GM12878 (cell line): ENCODE measurements around the gene PAK3. TPM values are rescaled to one million over a fixed set of nuclear protein-coding genes. Genes with fewer than 3 reads are reported as not detected.

Source experiments
- ATAC-seq: fragments of 200-7000 bp; cut with Tn5 transposase; 3 replicates; pipeline ENCODE4 v1.9.1; 2020; ENCODE audit warnings: mild to moderate bottlenecking, moderate library complexity
- BruUV-seq: library from RNA; stranded (reverse); fragments of 400-500 nt; replicated peaks from 2 replicates; lab custom pipeline; 2021; lab: Mats Ljungman, UMichigan
- CTCF ChIA-PET: fragments of 300-600 bp; sonication (Branson Sonifier 250); formaldehyde crosslinking; extraction: SDS; loops from one replicate; lab custom pipeline; 2021; ENCODE audit warnings: inconsistent platforms; lab: Yijun Ruan, JAX
- POLR2A ChIA-PET: fragments of 350-600 bp; formaldehyde crosslinking; extraction: SDS; loops from one replicate; lab custom pipeline; 2021; ENCODE audit warnings: inconsistent platforms; lab: Charles Lee
- RAD21 ChIA-PET: fragments of 300-600 bp; sonication (Branson Sonifier 250); formaldehyde crosslinking; loops from one replicate; lab custom pipeline; 2023; ENCODE audit warnings: antibody characterized with exemption; ENCODE audit not compliant: unreplicated experiment; lab: Charles Lee
- SMC1A ChIA-PET: fragments of 300-600 bp; sonication (Branson Sonifier 250); formaldehyde crosslinking; loops from one replicate; lab custom pipeline; 2023; ENCODE audit not compliant: unreplicated experiment, uncharacterized antibody; lab: Charles Lee
- DNase-seq: peaks from one replicate; pipeline ENCODE4 v3.0.0-alpha.2; 2011; ENCODE audit warnings: low read depth, low spot score
- FAIRE-seq: peaks from 3 replicates; lab custom pipeline; 2011; peaks lifted over from hg19 to GRCh38; lab: Jason Lieb, UNC
- H2AFZ ChIP-seq: 2 replicates; pipeline ENCODE4 v1.6.0; 2011; ENCODE audit warnings: low read depth, low read length, control low read depth; ENCODE audit not compliant: control insufficient read depth
- H3K27ac ChIP-seq: 2 replicates; pipeline ENCODE4 v1.5.1; 2011; ENCODE audit warnings: control low read depth; ENCODE audit not compliant: control insufficient read depth, insufficient read depth
- H3K27me3 ChIP-seq, 2 experiments: replicated peaks in 1 of 2; 2 replicates each; pipeline versions ENCODE4 v1.6.0 to v1.6.1; 2011; ENCODE audit warnings: low read length in 1 of 2; ENCODE audit not compliant: control insufficient read depth in 2 of 2, insufficient read depth in 2 of 2
- H3K36me3 ChIP-seq, 2 experiments: 2 replicates each; pipeline ENCODE4 v1.5.1; 2011; ENCODE audit warnings: low read length in 1 of 2; ENCODE audit not compliant: control insufficient read depth in 2 of 2, insufficient read depth in 2 of 2
- H3K4me1 ChIP-seq: 2 replicates; pipeline ENCODE4 v1.6.1; 2011; ENCODE audit warnings: mild to moderate bottlenecking, low read length, moderate library complexity, mixed read lengths; ENCODE audit not compliant: control insufficient read depth, insufficient read depth
- H3K4me2 ChIP-seq: 2 replicates; pipeline ENCODE4 v1.6.0; 2011; ENCODE audit warnings: control low read depth; ENCODE audit not compliant: control insufficient read depth, insufficient read depth
- H3K4me3 ChIP-seq: fragments of 200-600 bp; sonication (generic); 2 replicates; pipeline ENCODE4 v1.5.1; 2016
- H3K79me2 ChIP-seq: 2 replicates; pipeline ENCODE4 v1.6.0; 2011; ENCODE audit warnings: low read length; ENCODE audit not compliant: control insufficient read depth, insufficient read depth
- H3K9ac ChIP-seq: 2 replicates; pipeline ENCODE4 v1.8.0; 2011; ENCODE audit warnings: low read length, control low read depth, mixed read lengths; ENCODE audit not compliant: control insufficient read depth, insufficient read depth
- H3K9me3 ChIP-seq: replicated peaks from 3 replicates; pipeline ENCODE4 v1.5.1; 2011; ENCODE audit warnings: mild to moderate bottlenecking, low read length; ENCODE audit not compliant: control insufficient read depth, insufficient read depth
- H4K20me1 ChIP-seq: 2 replicates; pipeline ENCODE4 v1.6.0; 2011; ENCODE audit not compliant: control insufficient read depth, insufficient read depth
- CTCF ChIP-seq, 3 experiments: IDR thresholded peaks in 2 of 3; conservative IDR thresholded peaks in 1 of 3; 2 replicates each; pipeline ENCODE4 v1.5.1; 2011; ENCODE audit warnings: low read depth in 3 of 3, low read length in 3 of 3, mild to moderate bottlenecking in 3 of 3, control low read depth in 2 of 3, moderate library complexity in 2 of 3, inconsistent platforms in 1 of 3, mixed read lengths in 1 of 3; ENCODE audit not compliant: control insufficient read depth in 2 of 3, insufficient read depth in 1 of 3; ENCODE audit errors: extremely low read depth in 1 of 3
- NR2C2 ChIP-seq: IDR thresholded peaks from 2 replicates; pipeline ENCODE4 v1.6.1; 2011; ENCODE audit warnings: borderline replicate concordance, low read depth; ENCODE audit not compliant: control insufficient read depth, insufficient read length
- SUPT20H ChIP-seq: IDR thresholded peaks from 2 replicates; pipeline ENCODE4 v1.6.1; 2011; ENCODE audit warnings: low read depth, mild to moderate bottlenecking, low read length, moderate library complexity, borderline replicate concordance; ENCODE audit not compliant: control insufficient read depth
- TCF7 ChIP-seq: IDR thresholded peaks from 2 replicates; pipeline ENCODE4 v1.6.1; 2014; ENCODE audit warnings: antibody characterized with exemption, borderline replicate concordance
- ZBTB11 ChIP-seq: fragments of 450-650 bp; formaldehyde crosslinking; IDR thresholded peaks from 2 replicates; pipeline ENCODE4 v1.5.0; 2022; ENCODE audit warnings: mild to moderate bottlenecking, missing genetic modification characterization
- WGBS: methylation state at CpG from one replicate; pipeline ENCODE4 v1.1.6; 2016; ENCODE audit warnings: low lambda C conversion rate; ENCODE audit not compliant: insufficient replicate concordance, insufficient coverage; ENCODE audit errors: missing lambda C conversion rate; 5-methylcytosine and 5-hydroxymethylcytosine counted together
- in situ Hi-C: fragments of 300-500 bp; cut with MboI; formaldehyde crosslinking; loops from 9 replicates; pipeline ENCODE4 v1.14.3; 2018; ENCODE audit warnings: mixed read lengths
- intact Hi-C: fragments of 100-400 bp; cut with micrococcal nuclease; formaldehyde crosslinking; loops from one replicate; pipeline ENCODE4 v1.14.2; 2022; ENCODE audit not compliant: unreplicated experiment
- polyA plus RNA-seq, 11 experiments: library from polyadenylated mRNA; depleted of rRNA in 4 of 11; unstranded in 6 of 11; stranded (reverse) in 5 of 11; fragments of >200 nt; fragmentation: Nextera tagmentation in 4 of 11; fragmentation: Illumina TruSeq in 1 of 11; extraction: Ambion mirVana in 4 of 11; extraction: Trizol in 1 of 11; gene quantifications; 1 replicate in 1 of 11; 2 replicates in 10 of 11; pipeline versions ENCODE4 v1.2.1 to v1.2.3, GENCODE V29; 2011 to 2016; ENCODE audit warnings: inconsistent platforms in 2 of 11, missing spikeins in 2 of 11, low read depth in 1 of 11
- total RNA-seq, 4 experiments: library from RNA; depleted of rRNA in 3 of 4; stranded (reverse); fragments of >200 nt in 3 of 4; fragmentation: Illumina TruSeq in 1 of 4; extraction: Trizol in 1 of 4; gene quantifications; 2 replicates each; pipeline versions ENCODE4 v1.2.1 to v1.2.3, GENCODE V29; 2013 to 2021

The PAK3 gene
- total and polyA plus RNA-seq, 10 of the 15 experiments (the other 5 are each of a cell fraction or from before 2014, with no cell fraction given), result 0.02 to 0.10 (median 0.04) TPM; not detected in 6

GRCh38 chrX:111254896-111255693 is 159.1 kb downstream of the PAK3 start:
- POLR2A ChIA-PET, result no interaction called here
- SMC1A ChIA-PET, result no interaction called here
- Histone ChIP-seq H3K27me3 (no peaks in the 10 kb centered on the region), H3K4me1 (no peaks in the 10 kb centered on the region), H2AFZ (no peak overlapping the region), H3K36me3 (no peaks in the 10 kb centered on the region), H3K79me2 (no peaks in the 10 kb centered on the region), H4K20me1 (no peaks in the 10 kb centered on the region), H3K4me3 (no peak overlapping the region), H3K4me2 (no peak overlapping the region), H3K9ac (no peak overlapping the region), H3K27ac (no peak overlapping the region), H3K9me3 (no peaks in the 10 kb centered on the region)
- BruUV-seq, result no TSS peak
- 36% methylated on average over 7 of the region's 7 CpGs for WGBS
- RAD21 ChIA-PET, result no interaction called here
- no peak for DNase-seq
- TF ChIP-seq TCF7, result no peak
- no peak for TF ChIP-seq CTCF (IDR thresholded peaks at IDR 0.05 in 2 of 3, conservative IDR thresholded peaks at IDR 0.05 in 1 of 3; ENCODE audit: control insufficient read depth in 2 of 3, extremely low read depth in 1 of 3, insufficient read depth in 1 of 3, low read depth in 3 of 3, low read length in 3 of 3)
- TF ChIP-seq SUPT20H, result no peak
- no peak for TF ChIP-seq ZBTB11
- no peak for TF ChIP-seq NR2C2
- in situ Hi-C loops (no loop called here), intact Hi-C loops (no loop called here)
- no peak for ATAC-seq
- CTCF ChIA-PET, result no interaction called here
- no peak for FAIRE-seq
